Activated CD4-positive, alpha-beta T cell treated with anti-CD3 and anti-CD28 coated beads for 36 hours (primary cell): Measurements from ENCODE around the gene SPEM3. TPM values are rescaled to one million over a fixed set of nuclear protein-coding genes. Genes with fewer than 3 reads are reported as not detected.
A peak's percentile ranks its signal among the peaks of the same experiment; 100 is the strongest.

Experiments used
- ATAC-seq: fragments of 200-7000 bp; cut with Tn5 transposase; one replicate; pipeline ENCODE4 v1.10.0; 2021; ENCODE audit warnings: mild to moderate bottlenecking, moderate library complexity
- CTCF ChIA-PET: fragments of 350-600 bp; sonication (Branson Sonifier 250); formaldehyde crosslinking; loops from one replicate; lab custom pipeline; 2021; ENCODE audit warnings: antibody characterized with exemption; lab: Charles Lee
- POLR2A ChIA-PET: fragments of 350-600 bp; sonication (Branson Sonifier 250); formaldehyde crosslinking; loops from one replicate; lab custom pipeline; 2021; ENCODE audit warnings: antibody characterized with exemption, inconsistent platforms; lab: Charles Lee
- DNase-seq: peaks from one replicate; pipeline ENCODE4 v3.0.0-alpha.2; 2020
- H3K27ac Mint-ChIP-seq: one replicate; pipeline ENCODE4 v1.8.0; 2021; ENCODE audit warnings: mixed read lengths
- H3K27me3 Mint-ChIP-seq: one replicate; pipeline ENCODE4 v1.8.0; 2021; ENCODE audit warnings: mixed read lengths
- H3K36me3 Mint-ChIP-seq: one replicate; pipeline ENCODE4 v1.8.0; 2021; ENCODE audit warnings: low read depth, mixed read lengths
- H3K4me1 Mint-ChIP-seq: one replicate; pipeline ENCODE4 v1.8.0; 2021; ENCODE audit warnings: mixed read lengths
- H3K4me3 Mint-ChIP-seq: one replicate; pipeline ENCODE4 v1.8.0; 2021; ENCODE audit warnings: mild to moderate bottlenecking, moderate library complexity, mixed read lengths
- H3K9me3 Mint-ChIP-seq: one replicate; pipeline ENCODE4 v1.8.0; 2021; ENCODE audit warnings: low read depth, mixed read lengths
- intact Hi-C, 2 experiments: fragments of 100-400 bp; cut with DNase I in 1 of 2; cut with micrococcal nuclease in 1 of 2; formaldehyde crosslinking; loops; one replicate each; pipeline versions ENCODE4 v1.14.2 to v1.15.1; 2022 to 2024; cut with DNase I, micrococcal nuclease
- total RNA-seq, 2 experiments: library from RNA; stranded (reverse); gene quantifications; one replicate each; pipeline ENCODE4 v1.2.3, GENCODE V29; 2021

SPEM3 gene
- not detected for total RNA-seq

- Mint-ChIP-seq H3K27me3 (no peaks in the 10 kb centered on the region), H3K36me3 (no peaks in the 10 kb centered on the region), H3K4me3 (no peak within 1 kb of the TSS), H3K4me1 (no peaks in the 10 kb centered on the region), H3K27ac (no peak within 1 kb of the TSS), H3K9me3 (no peaks in the 10 kb centered on the region)
- intact Hi-C loops: no loop called here
- DNase-seq: no peak
- ChIA-PET CTCF (interaction anchor here (0.7 kb wide), 1 partner anchor 205 kb away, joined by 4 read pairs; no protein-coding TSS in a partner anchor), POLR2A (no interaction called here)
- no peak for ATAC-seq
Measured at GRCh38 chr17:7428557-7428956, at the start of gene SPEM3. Gene SPEM3 (plus strand): TSS chr17:7428857. CDS start chr17:7428903, 46 bp downstream.

GRCh38 chr17:7379134-7379533 lies 49.5 kb upstream of the SPEM3 start:
- intact Hi-C loops: no loop called here
- Mint-ChIP-seq H3K4me1 (peaks cover 4% of the 10 kb centered on the region), H3K27me3 (peaks cover 36% of the 10 kb centered on the region), H3K27ac (no peak overlapping the region), H3K36me3 (peaks cover 1% of the 10 kb centered on the region), H3K9me3 (peaks cover 4% of the 10 kb centered on the region), H3K4me3 (no peak overlapping the region)
- no peak for DNase-seq
- ATAC-seq: no peak
- ChIA-PET POLR2A (interaction anchor here (0.7 kb wide), 1 partner anchor 50 kb away, joined by 3 read pairs; no protein-coding TSS in a partner anchor), CTCF (no interaction called here)

GRCh38 chr17:7380321-7380720 lies 48.3 kb upstream of the SPEM3 start:
- ChIA-PET POLR2A (no interaction called here), CTCF (no interaction called here)
- no peak for DNase-seq
- peaks cover 1% of the 10 kb centered on the region for H3K36me3 Mint-ChIP-seq
- H3K9me3 Mint-ChIP-seq: peaks cover 4% of the 10 kb centered on the region
- H3K27me3 Mint-ChIP-seq: peaks cover 33% of the 10 kb centered on the region
- no peak overlapping the region for H3K27ac Mint-ChIP-seq
- no peak for ATAC-seq
- peaks cover 10% of the 10 kb centered on the region for H3K4me1 Mint-ChIP-seq
- H3K4me3 Mint-ChIP-seq: no peak overlapping the region
- intact Hi-C loops: no loop called here

- CTCF ChIA-PET: interaction anchor here (1.1 kb wide), 1 partner anchor 25 kb away, joined by 3 read pairs; no protein-coding TSS in a partner anchor
- POLR2A ChIA-PET: no interaction called here
Measured at GRCh38 chr17:7380855-7381683, 47.6 kb upstream of the SPEM3 start, which contains the start of gene TNK1. Gene TNK1 (plus strand): TSS chr17:7381089. CDS start chr17:7382927, 1,838 bp downstream.

GRCh38 chr17:7382901-7383300 lies 45.8 kb upstream of the SPEM3 start:
- DNase-seq (no peak), ATAC-seq (no peak)
- H3K9me3 Mint-ChIP-seq: peaks cover 4% of the 10 kb centered on the region
- H3K27ac Mint-ChIP-seq: no peak overlapping the region
- POLR2A ChIA-PET: interaction anchor here (0.5 kb wide), 1 partner anchor 13 kb away, joined by 3 read pairs; no protein-coding TSS in a partner anchor
- no peak overlapping the region for H3K4me3 Mint-ChIP-seq
- peaks cover 10% of the 10 kb centered on the region for H3K4me1 Mint-ChIP-seq
- intact Hi-C loops: no loop called here
- CTCF ChIA-PET: interaction anchor here (1.1 kb wide), 1 partner anchor 178 kb away, joined by 4 read pairs; no protein-coding TSS in a partner anchor
- H3K36me3 Mint-ChIP-seq: peaks cover 3% of the 10 kb centered on the region
- peaks cover 31% of the 10 kb centered on the region for H3K27me3 Mint-ChIP-seq

More at GRCh38 chr17:7380855-7381683, 47.6 kb upstream of the SPEM3 start, which contains the start of gene TNK1:
- ATAC-seq: no peak
- Mint-ChIP-seq H3K9me3 (peaks cover 4% of the 10 kb centered on the region), H3K36me3 (peaks cover 1% of the 10 kb centered on the region), H3K27ac (no peak within 1 kb of the TSS), H3K27me3 (peaks cover 33% of the 10 kb centered on the region), H3K4me1 (peaks cover 10% of the 10 kb centered on the region), H3K4me3 (no peak within 1 kb of the TSS)
- no peak for DNase-seq
- intact Hi-C loops: no loop called here

GRCh38 chr17:7383371-7383741 lies 45.3 kb upstream of the SPEM3 start:
- DNase-seq: no peak
- Mint-ChIP-seq H3K4me1 (peaks cover 10% of the 10 kb centered on the region), H3K27ac (no peak overlapping the region), H3K27me3 (peaks cover 31% of the 10 kb centered on the region), H3K9me3 (peaks cover 4% of the 10 kb centered on the region), H3K4me3 (peak overlapping the region; percentile 25), H3K36me3 (peaks cover 3% of the 10 kb centered on the region)
- ChIA-PET CTCF (interaction anchor here (1.1 kb wide), 1 partner anchor 177 kb away, joined by 4 read pairs; no protein-coding TSS in a partner anchor), POLR2A (no interaction called here)
- intact Hi-C loops: no loop called here
- ATAC-seq: no peak

- Mint-ChIP-seq H3K4me1 (peaks cover 10% of the 10 kb centered on the region), H3K36me3 (peaks cover 3% of the 10 kb centered on the region), H3K9me3 (peaks cover 4% of the 10 kb centered on the region), H3K27ac (peak overlapping the region; percentile 70), H3K4me3 (peak overlapping the region; percentile 73), H3K27me3 (peaks cover 31% of the 10 kb centered on the region)
- ATAC-seq (peak; percentile 97), DNase-seq (peak; percentile 87)
- CTCF ChIA-PET: interaction anchor here (0.6 to 1.5 kb wide), 3 partner anchors 20 to 30 kb away, joined by 3 to 4 read pairs (median 3); partner anchors contain the start of gene TMEM256
- POLR2A ChIA-PET: interaction anchor here (0.6 kb wide), 2 partner anchors 16 to 19 kb away, joined by 3 to 7 read pairs; no protein-coding TSS in a partner anchor
- intact Hi-C loops: loop anchor here (1.0 kb wide), 3 partner anchors 10 to 51 kb away; partner anchors contain the start of genes PLSCR3 (in 2 of the 2), TMEM102 (in 1 of the 2) and TMEM256 (in 1 of the 2)
Measured at GRCh38 chr17:7383742-7384488, 44.7 kb upstream of the SPEM3 start.

GRCh38 chr17:7384489-7385081 lies 44.1 kb upstream of the SPEM3 start:
- peak overlapping the region; percentile 70 for H3K27ac Mint-ChIP-seq
- peaks cover 5% of the 10 kb centered on the region for H3K36me3 Mint-ChIP-seq
- H3K4me3 Mint-ChIP-seq: peak overlapping the region; percentile 73
- CTCF ChIA-PET: interaction anchor here (0.6 to 1.5 kb wide), 3 partner anchors 19 to 31 kb away, joined by 3 to 4 read pairs (median 3); partner anchors contain the start of gene TMEM256
- H3K9me3 Mint-ChIP-seq: no peaks in the 10 kb centered on the region
- intact Hi-C loops: loop anchor here (1.0 kb wide), 3 partner anchors 10 to 51 kb away; partner anchors contain the start of genes PLSCR3 (in 2 of the 2), TMEM102 (in 1 of the 2) and TMEM256 (in 1 of the 2)
- DNase-seq: no peak
- no peak for ATAC-seq
- H3K4me1 Mint-ChIP-seq: peaks cover 10% of the 10 kb centered on the region
- H3K27me3 Mint-ChIP-seq: peaks cover 25% of the 10 kb centered on the region
- POLR2A ChIA-PET: interaction anchor here (0.6 kb wide), 1 partner anchor 16 kb away, joined by 7 read pairs; no protein-coding TSS in a partner anchor

GRCh38 chr17:7388856-7389255 lies 39.8 kb upstream of the SPEM3 start:
- CTCF ChIA-PET: interaction anchor here (0.6 to 0.8 kb wide), 2 partner anchors 20 to 58 kb away, joined by 3 read pairs; no protein-coding TSS in a partner anchor
- Mint-ChIP-seq H3K36me3 (peaks cover 27% of the 10 kb centered on the region), H3K4me1 (peaks cover 27% of the 10 kb centered on the region)

More at GRCh38 chr17:7388856-7389255, 39.8 kb upstream of the SPEM3 start:
- Mint-ChIP-seq H3K9me3 (no peaks in the 10 kb centered on the region), H3K27me3 (no peaks in the 10 kb centered on the region), H3K4me3 (no peak overlapping the region), H3K27ac (no peak overlapping the region)
- intact Hi-C loops: no loop called here
- no peak for DNase-seq
- POLR2A ChIA-PET: interaction anchor here (0.6 kb wide), 1 partner anchor 11 kb away, joined by 6 read pairs; no protein-coding TSS in a partner anchor
- no peak for ATAC-seq
